Measurements from ENCODE around the gene IL18RAP.

IL18RAP gene

GRCh38 chr2:102422910-102423309 lies at the start of gene IL18RAP:
TSS of gene IL18RAP (plus strand) at chr2:102423160. CDS start at chr2:102423278, 118 bp downstream.
- no peak within 1 kb of the TSS for H3K27ac ChIP-seq
- no peak for DNase-seq (ENCODE audit: low read depth, low spot score)

- no peak overlapping the region for H3K27ac ChIP-seq
- no peak for DNase-seq (ENCODE audit: low read depth, low spot score)
Observed at GRCh38 chr2:102376052-102376591, 46.8 kb upstream of the IL18RAP start.

DNA sequence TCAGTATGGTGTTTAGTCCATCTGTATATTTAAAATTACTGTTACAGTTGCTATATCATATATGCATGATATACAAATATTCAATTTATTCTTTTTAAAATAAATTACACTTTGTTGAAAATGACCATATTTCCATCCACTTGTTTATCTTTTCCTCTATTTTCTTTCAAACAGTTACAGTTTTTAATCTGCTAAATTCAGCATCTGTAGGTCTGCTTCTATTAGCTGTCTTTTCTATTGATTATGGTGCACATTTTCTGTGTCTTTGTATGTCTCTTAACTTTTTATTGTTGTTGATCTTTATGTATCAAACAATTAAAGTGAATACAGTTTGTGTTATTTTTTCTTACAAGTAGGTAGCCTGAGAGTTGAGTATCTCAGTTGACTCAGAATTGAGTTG lies 39.2 kb upstream of the IL18RAP start:
- no peak overlapping the region for H3K27ac ChIP-seq
- DNase-seq (ENCODE audit: low read depth, low spot score) = no peak

- H3K27ac ChIP-seq = no peak overlapping the region
- DNase-seq (ENCODE audit: low read depth, low spot score) = peak; percentile 18
Observed at GRCh38 chr2:102385522-102385921, 37.4 kb upstream of the IL18RAP start.

GRCh38 chr2:102386004-102386403 lies 37.0 kb upstream of the IL18RAP start:
- no peak for DNase-seq (ENCODE audit: low read depth, low spot score)
- no peak overlapping the region for H3K27ac ChIP-seq

GRCh38 chr2:102386867-102387541 lies 36.0 kb upstream of the IL18RAP start:
- DNase-seq (ENCODE audit: low read depth, low spot score) = no peak
- H3K27ac ChIP-seq = no peak overlapping the region

DNA sequence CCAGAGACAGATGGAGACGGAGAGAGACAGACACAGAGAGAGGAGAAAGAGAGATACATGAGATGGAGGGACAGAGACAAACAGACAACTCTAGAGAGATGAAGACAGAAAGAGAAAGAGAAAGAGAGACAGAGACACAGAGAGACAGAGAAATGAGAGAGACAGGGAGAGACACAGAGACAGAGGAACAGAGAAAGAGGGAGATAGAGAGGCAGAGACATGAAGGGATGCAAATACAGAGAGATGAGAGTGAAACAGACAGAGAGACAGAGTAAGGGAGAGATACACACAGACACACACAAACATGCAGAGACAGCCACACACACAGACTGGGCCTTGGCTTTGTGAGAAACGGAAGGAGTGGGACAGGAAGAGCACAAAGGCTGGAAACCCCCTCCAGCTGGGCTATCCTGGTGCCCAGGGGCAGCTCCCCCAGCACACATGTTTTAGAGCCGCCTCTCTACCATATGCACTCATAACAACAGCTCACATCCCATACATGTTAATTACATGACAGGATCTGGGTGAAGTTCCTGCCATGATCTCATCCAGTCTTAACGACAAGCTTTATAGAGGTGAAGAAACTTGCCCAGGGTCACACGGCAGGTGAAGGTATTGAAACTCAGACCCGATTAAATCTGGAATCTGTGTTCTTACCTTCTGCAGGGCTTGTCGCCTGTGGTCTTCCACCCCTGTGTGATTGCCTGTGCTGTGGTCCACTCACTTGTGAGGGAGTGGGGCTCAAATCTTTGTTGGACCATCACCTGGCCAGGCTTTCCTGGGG lies 35.0 kb upstream of the IL18RAP start:
- no peak for DNase-seq (ENCODE audit: low read depth, low spot score)
- no peak overlapping the region for H3K27ac ChIP-seq

GRCh38 chr2:102391565-102391964 lies 31.4 kb upstream of the IL18RAP start:
- no peak overlapping the region for H3K27ac ChIP-seq
- no peak for DNase-seq (ENCODE audit: low read depth, low spot score)

- DNase-seq (ENCODE audit: low read depth, low spot score) = no peak
Observed at GRCh38 chr2:102392096-102392495, 30.9 kb upstream of the IL18RAP start.

GRCh38 chr2:102392942-102393341 lies 30.0 kb upstream of the IL18RAP start:
- H3K27ac ChIP-seq = no peak overlapping the region
- no peak for DNase-seq (ENCODE audit: low read depth, low spot score)

More at GRCh38 chr2:102392096-102392495, 30.9 kb upstream of the IL18RAP start:
- H3K27ac ChIP-seq = no peak overlapping the region

DNA sequence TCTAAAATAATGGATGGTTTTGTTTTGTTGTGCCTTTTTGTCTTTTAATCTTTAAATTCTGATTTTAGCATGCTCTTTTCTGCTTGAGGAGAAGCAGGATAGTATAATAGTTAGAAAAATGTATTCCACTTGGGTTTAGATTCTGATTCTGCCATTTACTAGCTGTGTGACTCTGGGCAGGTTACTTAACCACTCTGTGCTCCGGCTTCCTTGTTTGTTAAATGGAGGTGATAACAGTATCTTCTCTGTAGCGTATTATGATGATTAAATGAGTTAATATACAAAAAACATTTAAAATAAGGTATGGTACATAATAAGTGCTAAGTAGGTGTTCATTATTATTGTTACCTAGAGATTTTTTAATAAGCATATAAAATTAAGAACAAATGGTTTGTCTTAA lies 26.9 kb upstream of the IL18RAP start:
- H3K27ac ChIP-seq = no peak overlapping the region
- no peak for DNase-seq (ENCODE audit: low read depth, low spot score)

DNA sequence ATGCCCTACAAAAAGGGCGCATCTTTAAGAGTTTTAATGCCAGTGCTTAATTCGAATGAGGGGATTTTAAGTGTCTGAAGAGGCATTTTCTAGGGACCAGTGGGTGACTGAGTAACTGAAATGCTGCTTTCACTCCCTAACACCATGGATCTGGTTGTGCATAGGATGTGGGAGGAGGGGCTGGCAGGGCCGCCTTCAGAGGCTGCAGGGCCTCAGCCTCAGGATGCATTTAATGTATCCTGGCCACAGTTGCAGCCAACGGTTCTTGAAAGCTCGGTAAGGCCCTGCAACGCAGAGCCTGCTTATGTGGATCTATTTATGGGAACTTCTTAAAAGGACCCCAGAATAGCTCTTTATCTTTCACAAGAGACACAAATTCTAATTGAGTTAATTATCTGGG lies 25.8 kb upstream of the IL18RAP start:
- no peak for DNase-seq (ENCODE audit: low read depth, low spot score)
- H3K27ac ChIP-seq = no peak overlapping the region

- H3K27ac ChIP-seq = no peak overlapping the region
- DNase-seq (ENCODE audit: low read depth, low spot score) = no peak
Observed at GRCh38 chr2:102399499-102400141, 23.3 kb upstream of the IL18RAP start.

DNA sequence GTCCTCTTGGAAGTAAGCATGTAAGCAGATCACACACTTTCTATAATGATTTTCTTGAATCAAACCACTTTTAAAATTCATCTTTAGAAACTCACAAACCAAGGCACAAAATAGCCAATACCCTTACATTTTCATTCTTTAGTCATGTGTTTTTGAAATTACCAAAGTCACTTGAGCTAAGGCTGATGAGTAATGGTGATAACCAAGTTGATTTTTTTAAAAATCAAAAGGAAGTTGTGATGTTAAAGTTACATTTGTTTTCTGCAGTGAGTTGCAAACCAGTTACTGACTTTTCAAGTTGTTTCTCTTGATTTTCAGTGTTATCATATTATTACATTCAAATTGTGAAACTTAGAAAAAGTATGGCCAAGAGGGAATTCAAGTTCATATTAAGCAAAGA lies 21.5 kb upstream of the IL18RAP start:
- no peak overlapping the region for H3K27ac ChIP-seq
- DNase-seq (ENCODE audit: low read depth, low spot score) = no peak

- H3K27ac ChIP-seq = no peak overlapping the region
- no peak for DNase-seq (ENCODE audit: low read depth, low spot score)
Observed at GRCh38 chr2:102401865-102402264, 21.1 kb upstream of the IL18RAP start.

DNA sequence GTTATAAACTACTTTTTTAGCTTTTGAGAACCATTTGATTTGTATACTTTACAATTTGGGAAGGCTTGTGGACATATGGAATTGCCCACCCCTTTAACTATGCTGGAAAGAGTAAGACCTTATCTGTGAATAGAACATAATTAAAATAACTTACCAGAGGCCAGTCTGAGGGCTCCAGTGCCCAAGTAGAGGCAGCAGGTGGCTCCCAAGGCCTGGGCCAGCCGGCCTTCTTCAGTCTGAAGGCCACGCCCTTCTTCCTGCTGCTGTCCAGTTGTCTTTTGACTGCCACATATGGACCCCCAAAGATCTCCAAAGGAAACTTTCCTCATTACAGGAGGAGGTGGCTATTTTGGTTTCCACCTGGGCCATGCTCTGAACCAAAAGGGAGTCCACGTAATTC lies 12.0 kb upstream of the IL18RAP start:
- DNase-seq (ENCODE audit: low read depth, low spot score) = no peak
- H3K27ac ChIP-seq = no peak overlapping the region

- no peak overlapping the region for H3K27ac ChIP-seq
- no peak for DNase-seq (ENCODE audit: low read depth, low spot score)
Observed at GRCh38 chr2:102412199-102412598, 10.8 kb upstream of the IL18RAP start.

DNA sequence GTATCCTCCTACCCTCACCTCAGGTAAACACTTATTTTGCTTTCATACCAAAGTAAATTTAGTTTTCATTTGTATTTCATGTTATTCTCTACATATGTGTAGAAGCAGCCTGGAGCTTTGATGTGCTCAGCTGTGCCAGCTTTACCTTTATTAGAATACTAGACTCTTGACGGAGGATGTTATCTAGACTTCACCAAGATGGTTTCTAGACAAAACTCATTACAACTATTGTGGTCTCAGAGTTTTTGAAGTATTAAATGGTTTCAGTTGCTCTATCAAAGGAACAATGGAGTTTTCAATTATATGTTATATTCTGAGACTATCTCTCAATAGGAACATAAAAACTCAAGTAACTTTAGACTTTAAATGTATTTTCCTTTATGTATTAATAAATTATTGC lies 5.0 kb upstream of the IL18RAP start:
- no peak for DNase-seq (ENCODE audit: low read depth, low spot score)
- no peak overlapping the region for H3K27ac ChIP-seq

GRCh38 chr2:102418421-102418961 lies 4.5 kb upstream of the IL18RAP start:
- DNase-seq (ENCODE audit: low read depth, low spot score) = no peak
- H3K27ac ChIP-seq = no peak overlapping the region

GRCh38 chr2:102420290-102420689 lies 2.7 kb upstream of the IL18RAP start:
- no peak overlapping the region for H3K27ac ChIP-seq
- no peak for DNase-seq (ENCODE audit: low read depth, low spot score)
